Activated CD4-positive, alpha-beta T cell treated with anti-CD3 and anti-CD28 coated beads for 36 hours (primary cell): Measurements from ENCODE around the gene UBALD2. TPM values are rescaled to one million over a fixed set of nuclear protein-coding genes. Genes with fewer than 3 reads are reported as not detected.

Experiments
- ATAC-seq: fragments of 200-7000 bp; cut with Tn5 transposase; one replicate; pipeline ENCODE4 v1.10.0; 2021; ENCODE audit warnings: mild to moderate bottlenecking, moderate library complexity
- CTCF ChIA-PET: fragments of 350-600 bp; sonication (Branson Sonifier 250); formaldehyde crosslinking; loops from one replicate; lab custom pipeline; 2021; ENCODE audit warnings: antibody characterized with exemption; lab: Charles Lee
- POLR2A ChIA-PET: fragments of 350-600 bp; sonication (Branson Sonifier 250); formaldehyde crosslinking; loops from one replicate; lab custom pipeline; 2021; ENCODE audit warnings: antibody characterized with exemption, inconsistent platforms; lab: Charles Lee
- DNase-seq: peaks from one replicate; pipeline ENCODE4 v3.0.0-alpha.2; 2020
- H3K27ac Mint-ChIP-seq: one replicate; pipeline ENCODE4 v1.8.0; 2021; ENCODE audit warnings: mixed read lengths
- H3K27me3 Mint-ChIP-seq: one replicate; pipeline ENCODE4 v1.8.0; 2021; ENCODE audit warnings: mixed read lengths
- H3K36me3 Mint-ChIP-seq: one replicate; pipeline ENCODE4 v1.8.0; 2021; ENCODE audit warnings: low read depth, mixed read lengths
- H3K4me1 Mint-ChIP-seq: one replicate; pipeline ENCODE4 v1.8.0; 2021; ENCODE audit warnings: mixed read lengths
- H3K4me3 Mint-ChIP-seq: one replicate; pipeline ENCODE4 v1.8.0; 2021; ENCODE audit warnings: mild to moderate bottlenecking, moderate library complexity, mixed read lengths
- H3K9me3 Mint-ChIP-seq: one replicate; pipeline ENCODE4 v1.8.0; 2021; ENCODE audit warnings: low read depth, mixed read lengths
- intact Hi-C, 2 experiments: fragments of 100-400 bp; cut with DNase I in 1 of 2; cut with micrococcal nuclease in 1 of 2; formaldehyde crosslinking; loops; one replicate each; pipeline versions ENCODE4 v1.14.2 to v1.15.1; 2022 to 2024; cut with DNase I, micrococcal nuclease
- total RNA-seq, 2 experiments: library from RNA; stranded (reverse); gene quantifications; one replicate each; pipeline ENCODE4 v1.2.3, GENCODE V29; 2021

The UBALD2 gene
- total RNA-seq, 2 experiments from 2014 or later = 299 to 639 TPM

- H3K4me1 Mint-ChIP-seq = peaks cover 3% of the 10 kb centered on the region
- intact Hi-C loops = no loop called here
- H3K36me3 Mint-ChIP-seq = peaks cover 9% of the 10 kb centered on the region
- ChIA-PET POLR2A (no interaction called here), CTCF (no interaction called here)
- ATAC-seq (no peak), DNase-seq (no peak)
- no peaks in the 10 kb centered on the region for H3K27me3 Mint-ChIP-seq
- H3K9me3 Mint-ChIP-seq = no peaks in the 10 kb centered on the region
- H3K27ac Mint-ChIP-seq = no peak overlapping the region
- H3K4me3 Mint-ChIP-seq = no peak overlapping the region
Measured at GRCh38 chr17:76318586-76318985, 53.4 kb downstream of the UBALD2 start.

Other genes starting within 250 kb of the UBALD2 start
- gene EVPL, start 238.0 kb upstream of the UBALD2 start, total RNA-seq = under 1 TPM; 0.04 to 0.16 TPM
- gene SRP68, start 192.8 kb upstream of the UBALD2 start, total RNA-seq = 100 to 1,000 TPM; 151 to 174 TPM
- gene GALR2, start 190.6 kb upstream of the UBALD2 start, total RNA-seq = 1 to 10 TPM; 5.9 to 6.4 TPM
- 1 to 10 TPM; 4.8 to 5.4 TPM for gene ZACN, start 186.2 kb upstream of the UBALD2 start, total RNA-seq
- 10 to 100 TPM; 73.0 to 77.0 TPM for gene EXOC7, start 161.6 kb upstream of the UBALD2 start, total RNA-seq
- gene FOXJ1, start 124.1 kb upstream of the UBALD2 start, total RNA-seq = under 1 TPM; 0.47 to 0.53 TPM
- gene RNF157, start 24.9 kb upstream of the UBALD2 start, total RNA-seq = 10 to 100 TPM; 24.0 to 39.4 TPM
- gene QRICH2, start 42.9 kb downstream of the UBALD2 start, total RNA-seq = 1 to 10 TPM in 1 of 2 experiments, under 1 TPM in 1; 0.63 to 1.2 TPM
- gene PRPSAP1, start 88.6 kb downstream of the UBALD2 start, total RNA-seq = 10 to 100 TPM; 26.7 to 34.9 TPM
- gene SPHK1, start 119.3 kb downstream of the UBALD2 start, total RNA-seq = 10 to 100 TPM in 1 of 2 experiments, 1 to 10 TPM in 1; 7.4 to 11.7 TPM
- 10 to 100 TPM; 28.1 to 30.7 TPM for gene UBE2O, start 187.8 kb downstream of the UBALD2 start, total RNA-seq
- gene AANAT, start 202.3 kb downstream of the UBALD2 start, total RNA-seq = under 1 TPM in 1 of 2 experiments, not detected in 1; 0.16 TPM
- gene RHBDF2, start 236.1 kb downstream of the UBALD2 start, total RNA-seq = 10 to 100 TPM; 23.9 to 28.4 TPM